ENCODE data around the gene TMA7B.

TMA7B gene

GRCh38 chr22:39952347-39952746, 7.8 kb upstream of the TMA7B start:
- no peak overlapping the region for H3K4me3 ChIP-seq (replicated peaks; ENCODE audit: low read depth, low read length)
- no peak for DNase-seq (ENCODE audit: low read depth)

GRCh38 chr22:39953101-39953500, 7.1 kb upstream of the TMA7B start:
- TF ChIP-seq, protein P1, sequence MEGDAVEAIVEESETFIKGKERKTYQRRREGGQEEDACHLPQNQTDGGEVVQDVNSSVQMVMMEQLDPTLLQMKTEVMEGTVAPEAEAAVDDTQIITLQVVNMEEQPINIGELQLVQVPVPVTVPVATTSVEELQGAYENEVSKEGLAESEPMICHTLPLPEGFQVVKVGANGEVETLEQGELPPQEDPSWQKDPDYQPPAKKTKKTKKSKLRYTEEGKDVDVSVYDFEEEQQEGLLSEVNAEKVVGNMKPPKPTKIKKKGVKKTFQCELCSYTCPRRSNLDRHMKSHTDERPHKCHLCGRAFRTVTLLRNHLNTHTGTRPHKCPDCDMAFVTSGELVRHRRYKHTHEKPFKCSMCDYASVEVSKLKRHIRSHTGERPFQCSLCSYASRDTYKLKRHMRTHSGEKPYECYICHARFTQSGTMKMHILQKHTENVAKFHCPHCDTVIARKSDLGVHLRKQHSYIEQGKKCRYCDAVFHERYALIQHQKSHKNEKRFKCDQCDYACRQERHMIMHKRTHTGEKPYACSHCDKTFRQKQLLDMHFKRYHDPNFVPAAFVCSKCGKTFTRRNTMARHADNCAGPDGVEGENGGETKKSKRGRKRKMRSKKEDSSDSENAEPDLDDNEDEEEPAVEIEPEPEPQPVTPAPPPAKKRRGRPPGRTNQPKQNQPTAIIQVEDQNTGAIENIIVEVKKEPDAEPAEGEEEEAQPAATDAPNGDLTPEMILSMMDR (IDR thresholded peaks at IDR 0.05; ENCODE audit: low read length, missing control alignments): no peak
- no peak overlapping the region for H3K4me3 ChIP-seq (replicated peaks; ENCODE audit: low read depth, low read length)
- no peak for DNase-seq (ENCODE audit: low read depth)

More at GRCh38 chr22:39952347-39952746, 7.8 kb upstream of the TMA7B start:
- TF ChIP-seq, protein P1 (IDR thresholded peaks at IDR 0.05; ENCODE audit: low read length, missing control alignments): no peak

GRCh38 chr22:39954584-39955055, 5.6 kb upstream of the TMA7B start:
- TF ChIP-seq, protein P1 (IDR thresholded peaks at IDR 0.05; ENCODE audit: low read length, missing control alignments): no peak
- DNase-seq (ENCODE audit: low read depth): peak; percentile 94
- no peak overlapping the region for H3K4me3 ChIP-seq (replicated peaks; ENCODE audit: low read depth, low read length)

GRCh38 chr22:39955675-39956074, 4.5 kb upstream of the TMA7B start:
- TF ChIP-seq, protein P1 (IDR thresholded peaks at IDR 0.05; ENCODE audit: low read length, missing control alignments): no peak
- H3K4me3 ChIP-seq (replicated peaks; ENCODE audit: low read depth, low read length): no peak overlapping the region
- DNase-seq (ENCODE audit: low read depth): no peak

DNA sequence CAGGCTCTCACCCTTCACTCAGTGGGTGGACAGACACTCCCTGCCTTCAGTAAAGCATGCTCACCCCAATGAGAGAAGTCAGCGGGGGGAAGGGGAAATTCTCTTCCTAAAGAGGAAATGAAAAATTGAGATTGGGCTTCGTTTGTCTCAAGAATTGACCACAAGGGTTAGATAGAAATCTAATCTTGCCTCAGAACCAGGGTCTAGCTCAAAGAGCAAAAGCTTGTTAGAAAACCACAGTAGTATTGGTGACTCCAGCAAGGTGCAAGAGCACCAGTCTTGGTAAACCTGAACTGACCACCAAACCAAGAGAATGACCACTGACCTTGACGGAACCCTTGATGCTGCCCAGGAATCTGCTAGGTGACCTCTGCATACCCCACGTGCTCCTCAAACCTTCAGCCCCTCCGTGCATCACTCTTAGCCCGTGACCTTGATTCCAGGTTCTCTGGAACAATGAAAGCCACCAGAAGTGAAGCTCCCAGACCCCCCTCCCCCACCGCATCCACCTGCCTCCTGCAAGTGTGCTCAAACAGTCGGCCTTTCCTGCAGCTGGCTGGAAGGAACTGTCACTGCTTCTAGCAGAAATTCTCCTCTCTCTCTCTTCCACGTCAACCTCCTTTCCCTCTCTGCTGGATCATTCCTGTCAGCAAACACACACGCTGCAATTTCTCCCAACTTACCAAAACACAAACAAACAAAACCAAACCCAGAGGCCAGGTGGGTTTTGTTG, 3.1 kb upstream of the TMA7B start:
- no peak for DNase-seq (ENCODE audit: low read depth)
- no peak overlapping the region for H3K4me3 ChIP-seq (replicated peaks; ENCODE audit: low read depth, low read length)
- TF ChIP-seq, protein P1 (IDR thresholded peaks at IDR 0.05; ENCODE audit: low read length, missing control alignments): no peak

DNA sequence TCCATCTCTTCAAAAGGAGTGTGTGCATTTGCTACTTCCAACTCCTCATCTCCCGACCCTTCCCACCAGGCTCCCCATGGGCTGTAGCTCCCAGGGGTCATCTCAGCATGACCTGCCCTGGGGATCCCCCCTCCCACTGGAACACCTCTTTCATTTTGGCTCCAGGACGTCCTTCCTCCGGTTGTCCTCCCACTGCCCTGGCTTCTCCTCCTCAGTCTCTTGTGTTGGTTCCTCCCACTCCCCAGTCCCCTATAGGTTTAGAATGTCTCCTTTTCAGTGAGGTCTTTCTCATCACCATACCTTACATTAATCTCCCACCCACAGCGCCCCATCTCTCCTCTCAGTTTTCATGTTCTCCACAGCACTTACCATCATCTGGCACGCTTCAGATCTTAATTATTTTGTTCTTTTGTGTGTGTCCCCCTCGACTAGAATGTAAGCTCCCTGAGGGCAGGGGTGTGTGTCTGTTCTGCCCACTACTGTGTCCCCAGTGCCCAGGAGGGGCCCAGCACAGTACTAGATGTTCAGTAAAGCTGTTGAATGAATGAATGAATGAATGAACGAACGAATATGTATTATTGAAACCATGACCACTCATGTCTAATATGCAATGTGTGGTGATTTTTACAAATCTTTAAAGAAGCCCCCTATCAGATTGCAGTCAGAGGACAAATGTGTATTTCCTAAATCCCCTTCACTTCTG, 2.0 kb upstream of the TMA7B start:
- no peak overlapping the region for H3K4me3 ChIP-seq (replicated peaks; ENCODE audit: low read depth, low read length)
- TF ChIP-seq, protein P1 (IDR thresholded peaks at IDR 0.05; ENCODE audit: low read length, missing control alignments): no peak
- DNase-seq (ENCODE audit: low read depth): no peak

Data from fibroblast of pulmonary artery (primary cell).